ENCODE data around the gene CDON. TPM values are rescaled to one million over a fixed set of nuclear protein-coding genes. Genes with fewer than 3 reads are reported as not detected.
A peak's percentile ranks its signal among the peaks of the same experiment; 100 is the strongest.

The CDON gene
- total and polyA plus RNA-seq, 8 donors, result 0.80 to 10.7 (median 2.9) TPM

GRCh38 chr11:126011265-126011664, 51.4 kb downstream of the CDON start:
- Histone ChIP-seq H3K27ac (no peak overlapping the region), H3K4me3 (no peak overlapping the region), H3K27me3 (no peaks in the 10 kb centered on the region), H3K36me3 (no peaks in the 10 kb centered on the region), H3K9me3 (no peaks in the 10 kb centered on the region), H3K4me1 (no peaks in the 10 kb centered on the region)
- DNase-seq (no peak), FAIRE-seq (no peak), ATAC-seq (no peak)
- no peak for TF ChIP-seq CTCF (IDR thresholded peaks at IDR 0.05)
- intact Hi-C loops (cut with DNase I), result no loop called here
- 57 to 60% methylated on average over 3 of the region's 3 CpGs for WGBS, 2 donors

GRCh38 chr11:126008956-126009355, 53.7 kb downstream of the CDON start:
- Histone ChIP-seq H3K27ac (no peak overlapping the region), H3K4me3 (no peak overlapping the region), H3K27me3 (no peaks in the 10 kb centered on the region), H3K9me3 (no peaks in the 10 kb centered on the region), H3K4me1 (no peaks in the 10 kb centered on the region), H3K36me3 (no peaks in the 10 kb centered on the region)
- intact Hi-C loops (cut with DNase I), result no loop called here
- ATAC-seq (no peak), FAIRE-seq (no peak), DNase-seq (no peak)
- WGBS, 2 donors, result 78 to 85% methylated on average over 8 of the region's 8 CpGs
- no peak for TF ChIP-seq CTCF (IDR thresholded peaks at IDR 0.05)

- Histone ChIP-seq H3K4me3 (no peak overlapping the region), H3K27ac (no peak overlapping the region), H3K4me1 (no peaks in the 10 kb centered on the region), H3K27me3 (no peaks in the 10 kb centered on the region), H3K36me3 (no peaks in the 10 kb centered on the region), H3K9me3 (no peaks in the 10 kb centered on the region)
- DNase-seq, result no peak
- WGBS, 2 donors, result 52 to 72% methylated on average over 3 of the region's 3 CpGs
- no peak for FAIRE-seq
- intact Hi-C loops (cut with DNase I), result no loop called here
- TF ChIP-seq CTCF (IDR thresholded peaks at IDR 0.05), result no peak
- peak in 3 of 4 donors; percentile 46 to 83 (median 64) for ATAC-seq
These were observed 55.4 kb downstream of the CDON start for GRCh38 chr11:126007238-126007637.

- ATAC-seq, result no peak
- FAIRE-seq, result no peak
- intact Hi-C loops (cut with DNase I), result no loop called here
- Histone ChIP-seq H3K4me3 (no peak overlapping the region), H3K36me3 (no peaks in the 10 kb centered on the region), H3K9me3 (no peaks in the 10 kb centered on the region), H3K27me3 (no peaks in the 10 kb centered on the region), H3K27ac (no peak overlapping the region), H3K4me1 (no peaks in the 10 kb centered on the region)
- DNase-seq, result no peak
- TF ChIP-seq CTCF (IDR thresholded peaks at IDR 0.05), result no peak
- WGBS, 2 donors, result 54 to 65% methylated on average over 4 of the region's 4 CpGs
These were observed 56.6 kb downstream of the CDON start for GRCh38 chr11:126006068-126006467.

GRCh38 chr11:126002181-126002580, 60.5 kb downstream of the CDON start:
- Histone ChIP-seq H3K4me3 (no peak overlapping the region), H3K4me1 (no peaks in the 10 kb centered on the region), H3K36me3 (no peaks in the 10 kb centered on the region), H3K27ac (no peak overlapping the region), H3K9me3 (no peaks in the 10 kb centered on the region), H3K27me3 (no peaks in the 10 kb centered on the region)
- 58 to 82% methylated on average over 4 of the region's 4 CpGs for WGBS, 2 donors
- no peak for TF ChIP-seq CTCF (IDR thresholded peaks at IDR 0.05)
- intact Hi-C loops (cut with DNase I), result no loop called here
- DNase-seq, result no peak
- FAIRE-seq, result no peak
- no peak for ATAC-seq
